K562 (cell line): Measurements from ENCODE around the gene ANKRD44.

Experiments used
- ARID3B ChIP-seq: fragments of 250-450 bp; sonication (Bioruptor Pico); IDR thresholded peaks from 2 replicates; pipeline ENCODE4 v1.4.0; 2020; ENCODE audit warnings: borderline replicate concordance
- CHCHD3 ChIP-seq: fragments of 250-450 bp; sonication (Bioruptor Pico); IDR thresholded peaks from 2 replicates; pipeline ENCODE4 v2.1.2; 2022; ENCODE audit warnings: mild to moderate bottlenecking
- EGR1 ChIP-seq: fragments of 450-650 bp; conservative IDR thresholded peaks from 2 replicates; pipeline ENCODE4 v1.6.1; 2017; ENCODE audit warnings: mild to moderate bottlenecking
- ETV6 ChIP-seq, 3 experiments: fragments of 150-350 bp in 1 of 3; sonication (generic) in 1 of 3; formaldehyde crosslinking in 1 of 3; IDR thresholded peaks; 2 replicates each; pipeline versions ENCODE4 v1.6.1 to v1.8.0; 2014 to 2022; ENCODE audit warnings: borderline replicate concordance in 2 of 3, low read depth in 2 of 3, antibody characterized with exemption in 1 of 3, low read length in 1 of 3, mild to moderate bottlenecking in 1 of 3, missing genetic modification reagents in 1 of 3
- FOS ChIP-seq: IDR thresholded peaks from 3 replicates; pipeline ENCODE4 v1.6.1; 2011; ENCODE audit not compliant: insufficient read length; ENCODE audit errors: extremely low read depth
- SETDB1 ChIP-seq: IDR thresholded peaks from one replicate; pipeline ENCODE4 v1.6.1; 2012; ENCODE audit warnings: low read length, control low read depth, inconsistent platforms
- ZZZ3 ChIP-seq: fragments of 450-650 bp; IDR thresholded peaks from 2 replicates; pipeline ENCODE4 v1.6.1; 2016; ENCODE audit warnings: antibody characterized with exemption, mild to moderate bottlenecking, moderate library complexity

- no peak for TF ChIP-seq CHCHD3
- TF ChIP-seq FOS: no peak
- TF ChIP-seq SETDB1: no peak
- no peak for TF ChIP-seq ZZZ3
- TF ChIP-seq ARID3B: no peak
- TF ChIP-seq EGR1: no peak
- TF ChIP-seq ETV6 (IDR thresholded peaks at IDR 0.05; ENCODE audit: borderline replicate concordance in 1 of 2, low read depth in 2 of 2, low read length in 1 of 2): no peak
- no peak for TF ChIP-seq ETV6 (CRISPR knock-in tag; IDR thresholded peaks at IDR 0.05; ENCODE audit: borderline replicate concordance)
These were observed 230.6 kb downstream of the ANKRD44 start for GRCh38 chr2:197079832-197080555.
